CD1c-positive myeloid dendritic cell (primary cell): ENCODE results near the gene POU5F1.

Experiments used
- DNase-seq: peaks from one replicate; pipeline ENCODE4 v3.0.0-alpha.2; 2016; ENCODE audit errors: extremely low spot score

The POU5F1 gene

DNA sequence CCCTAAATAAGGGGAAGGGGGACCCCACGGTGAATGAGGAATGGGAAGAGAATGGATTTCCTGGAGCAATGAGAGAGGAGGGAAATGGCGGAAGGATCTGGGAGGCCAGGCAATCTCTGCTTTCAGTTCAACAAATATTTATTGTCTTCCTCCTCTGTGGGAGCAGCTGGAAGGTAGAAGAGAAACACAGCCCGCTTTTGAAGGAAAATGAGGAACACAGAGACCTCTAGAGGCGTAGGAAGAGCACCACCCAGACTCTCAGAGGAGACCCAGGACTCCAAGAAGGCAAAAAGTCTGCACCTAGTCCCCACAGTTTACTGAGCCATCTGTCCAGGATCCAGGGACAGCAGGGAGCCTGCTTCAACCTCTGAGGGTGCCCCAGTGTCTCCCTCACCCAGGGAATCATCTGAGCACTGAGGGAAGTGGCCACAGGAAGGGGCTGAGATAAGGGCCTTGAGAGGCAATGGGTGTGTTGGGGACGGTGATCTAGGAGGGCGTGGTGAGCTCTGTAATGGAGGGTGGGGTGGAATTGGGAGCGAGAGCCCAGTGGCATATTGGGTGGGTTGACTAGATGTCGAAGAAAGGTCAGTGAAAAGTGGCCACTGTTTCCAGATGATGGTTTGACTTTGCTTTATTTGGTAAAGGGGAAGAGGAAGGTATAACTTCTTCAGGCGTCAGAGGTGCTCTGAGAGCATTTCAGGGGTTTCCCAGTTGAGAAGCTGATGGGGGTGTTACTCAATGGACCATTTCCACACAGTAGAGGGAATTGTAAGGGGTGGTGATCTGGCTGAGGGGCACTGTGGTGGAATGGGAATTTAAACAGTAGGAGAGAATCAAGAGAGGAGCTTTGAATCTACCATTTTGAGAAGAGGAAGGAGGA is 55.3 kb downstream of the POU5F1 start:
- DNase-seq, result peak; percentile 85

GRCh38 chr6:31114541-31114878 is 56.0 kb downstream of the POU5F1 start, which contains the start of gene PSORS1C1:
TSS of gene PSORS1C1 (plus strand) at chr6:31114800. CDS start at chr6:31129633, 14,833 bp downstream.
- no peak for DNase-seq
